NCI-H446 (cell line): ENCODE results near the gene PTPRN.

Experiments used
- DNase-seq, 2 experiments: peaks; one replicate each; lab custom pipeline; 2025; lab: John Stamatoyannopoulos, UW

The PTPRN gene

GRCh38 chr2:219308142-219309101 lies 779 bp downstream of the PTPRN start:
- DNase-seq = no peak

- no peak for DNase-seq
Measured at GRCh38 chr2:219306047-219306446, 3.2 kb downstream of the PTPRN start.

DNA sequence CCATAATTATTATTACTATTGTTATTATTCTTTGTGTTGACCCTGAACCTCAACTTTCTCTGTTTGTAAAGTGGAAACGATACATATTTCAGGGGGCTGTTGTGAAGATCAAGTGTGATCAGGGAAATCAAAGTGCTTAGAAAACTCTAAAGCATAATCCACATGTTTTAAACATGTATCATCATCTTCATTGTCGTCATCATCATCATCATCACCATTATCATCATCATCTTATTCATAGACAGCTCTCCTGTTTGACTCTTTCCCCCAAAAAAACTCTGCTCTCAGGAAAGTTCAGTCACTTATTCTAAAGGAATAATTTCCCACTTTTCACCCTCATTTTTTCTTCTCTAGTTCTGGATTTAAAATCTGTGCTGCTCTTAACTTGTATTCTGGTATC lies 5.0 kb downstream of the PTPRN start:
- no peak for DNase-seq

DNA sequence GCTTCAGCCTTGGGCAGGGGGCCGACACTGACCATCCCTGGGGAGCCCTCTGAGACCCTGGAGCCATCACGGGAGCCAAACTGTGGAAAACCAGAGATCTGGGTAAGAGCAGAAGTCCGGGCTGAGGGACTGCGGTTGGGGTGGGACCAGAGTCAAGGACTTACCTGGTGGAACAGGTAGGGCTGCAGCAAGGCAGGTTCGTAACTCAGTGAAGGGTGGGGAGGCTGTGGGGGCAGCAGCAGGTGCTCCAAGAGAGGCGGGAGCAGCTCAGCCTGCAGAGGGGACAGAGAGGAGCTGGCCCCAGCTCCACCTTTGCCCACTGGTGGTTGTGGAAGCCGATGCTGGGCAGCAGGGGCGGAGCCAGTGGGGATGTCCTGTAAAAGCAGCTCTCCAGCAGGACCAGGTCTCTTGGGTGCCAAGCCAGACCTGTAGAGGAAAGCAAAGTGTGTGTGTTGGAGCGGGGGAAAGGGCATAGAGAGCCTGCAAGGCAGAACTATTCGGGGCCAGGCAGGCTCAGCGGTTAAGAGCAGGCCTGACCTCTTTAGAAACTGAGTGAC lies 6.7 kb downstream of the PTPRN start:
- no peak for DNase-seq

DNA sequence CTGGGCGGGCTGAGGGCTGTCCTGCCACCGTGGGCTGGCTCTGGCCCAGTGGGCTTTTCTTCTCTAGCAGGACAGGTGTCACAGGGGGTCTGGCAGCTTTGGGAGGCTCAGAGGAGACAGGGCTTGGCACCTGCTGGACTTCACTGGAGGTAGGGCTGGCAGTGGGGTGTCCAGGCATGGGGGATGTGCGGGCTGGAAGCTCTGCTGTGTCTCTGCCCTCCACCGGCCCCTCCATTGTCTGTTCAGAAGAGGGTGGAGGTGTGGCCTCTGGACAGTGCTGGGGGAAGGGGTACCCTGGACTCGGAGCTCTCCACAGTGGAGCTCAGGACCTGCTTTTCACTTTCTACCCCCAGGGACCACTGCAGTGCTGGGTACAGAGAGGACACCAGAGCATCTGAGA lies 9.2 kb downstream of the PTPRN start:
- DNase-seq = no peak

DNA sequence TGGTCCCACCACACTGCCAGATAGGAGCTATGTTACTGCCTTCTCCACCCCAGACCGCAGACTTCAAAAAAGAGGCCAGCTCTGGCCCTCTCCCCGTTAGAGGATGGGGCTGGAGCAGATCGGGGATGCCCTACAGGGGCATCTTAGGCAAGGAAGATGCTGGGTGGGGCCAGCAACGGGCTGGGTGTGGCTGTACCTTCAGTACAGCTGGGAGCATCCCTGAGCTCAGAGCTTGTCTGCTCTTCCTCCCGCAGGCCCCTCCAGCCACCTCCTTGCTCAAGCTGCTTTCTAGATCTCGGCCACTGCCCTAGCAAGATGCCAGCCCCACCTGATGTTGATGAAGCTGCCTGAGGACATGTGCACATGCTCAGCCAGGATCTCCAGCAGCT lies 9.8 kb downstream of the PTPRN start:
- DNase-seq = no peak

DNA sequence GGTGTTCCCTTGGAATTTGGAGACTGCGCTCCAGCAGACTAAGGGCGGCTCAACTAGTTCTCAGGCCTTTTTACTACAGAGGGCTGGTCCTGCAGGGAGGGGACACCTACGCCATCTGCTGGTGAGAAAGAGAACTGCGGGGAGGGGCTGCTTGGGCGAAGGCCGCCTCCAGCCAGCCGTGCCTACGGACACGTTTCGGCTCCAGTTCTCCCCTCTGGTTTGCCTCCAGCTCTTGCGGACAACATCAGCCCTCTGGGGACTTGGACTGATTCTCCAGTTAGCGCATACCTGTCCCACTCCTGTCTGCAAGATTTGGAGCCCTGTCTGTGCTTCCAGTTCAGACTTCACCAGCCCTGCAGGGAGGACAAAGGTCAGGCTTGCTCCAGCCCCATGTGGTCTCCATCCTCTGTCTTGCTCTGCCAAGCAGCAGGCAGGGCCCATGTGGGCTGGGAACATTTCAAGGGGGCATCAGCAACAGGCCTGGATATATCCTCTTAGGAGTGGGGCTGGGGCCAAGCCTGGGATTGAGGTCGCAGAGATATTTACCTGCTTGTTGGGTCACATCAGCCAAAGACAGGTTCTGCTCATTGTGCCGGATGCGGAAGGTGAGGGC lies 10.3 kb downstream of the PTPRN start:
- DNase-seq = peak; percentile 35 to 71

GRCh38 chr2:219297766-219298456 lies 11.3 kb downstream of the PTPRN start:
- no peak for DNase-seq

DNA sequence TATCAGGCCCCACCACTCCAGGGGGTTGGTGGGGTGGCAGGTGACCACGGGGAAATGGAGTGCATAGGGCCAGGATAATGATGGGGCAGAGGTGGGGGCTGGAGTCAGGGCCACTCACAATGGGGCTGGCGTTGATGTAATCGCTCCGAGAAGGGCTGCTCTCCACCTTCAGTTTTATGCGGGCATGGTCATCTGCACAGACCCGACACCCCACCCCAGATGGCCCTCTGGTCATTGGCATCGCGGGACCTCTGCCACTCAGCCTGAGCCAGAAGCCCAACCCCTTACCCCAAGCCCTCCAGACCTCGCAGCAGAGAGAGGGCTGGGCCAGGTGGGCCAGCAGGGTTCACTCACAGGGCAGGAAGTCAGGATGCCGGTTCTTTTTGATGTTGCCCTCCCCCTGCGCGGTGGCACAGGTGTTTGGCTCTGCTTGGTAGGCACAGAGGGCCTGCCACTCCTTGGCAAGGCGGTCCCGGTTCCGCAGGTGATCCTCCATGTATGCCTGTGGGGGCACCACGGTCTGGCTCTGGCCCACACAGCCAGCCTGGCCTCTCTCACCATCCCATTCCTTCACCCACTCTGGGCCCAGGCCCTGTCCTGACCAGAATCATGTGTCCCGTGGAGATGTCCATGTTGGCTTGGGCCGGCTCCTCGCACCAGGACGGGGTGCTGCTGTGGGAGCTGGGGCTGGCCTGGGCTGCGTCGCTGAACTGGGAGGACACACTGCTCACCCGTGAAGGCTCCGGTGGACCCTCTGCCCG lies 12.4 kb downstream of the PTPRN start:
- DNase-seq = no peak

DNA sequence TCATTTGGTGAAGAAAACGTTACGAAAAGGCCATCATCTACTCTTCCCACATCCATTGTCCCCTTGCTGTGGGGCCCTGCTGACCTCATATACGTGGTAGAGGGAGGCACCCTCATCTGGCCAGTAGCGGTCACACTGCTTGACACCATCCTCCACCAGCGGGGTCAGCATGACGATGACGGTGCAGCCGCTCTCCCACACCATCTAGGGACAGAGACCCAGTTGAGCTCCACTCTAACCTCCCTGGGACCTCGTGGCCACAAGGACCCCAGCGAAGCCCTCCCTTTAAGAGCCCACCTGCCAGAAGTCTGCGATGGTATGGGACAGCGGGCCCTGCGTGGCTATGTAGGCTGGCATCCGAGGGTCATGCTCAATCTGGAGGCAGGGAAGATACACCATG lies 13.1 kb downstream of the PTPRN start:
- DNase-seq = no peak

GRCh38 chr2:219294356-219295351 lies 14.5 kb downstream of the PTPRN start:
- peak in 1 of 2 experiments; percentile 56 for DNase-seq

GRCh38 chr2:219293736-219294231 lies 15.4 kb downstream of the PTPRN start:
- no peak for DNase-seq

DNA sequence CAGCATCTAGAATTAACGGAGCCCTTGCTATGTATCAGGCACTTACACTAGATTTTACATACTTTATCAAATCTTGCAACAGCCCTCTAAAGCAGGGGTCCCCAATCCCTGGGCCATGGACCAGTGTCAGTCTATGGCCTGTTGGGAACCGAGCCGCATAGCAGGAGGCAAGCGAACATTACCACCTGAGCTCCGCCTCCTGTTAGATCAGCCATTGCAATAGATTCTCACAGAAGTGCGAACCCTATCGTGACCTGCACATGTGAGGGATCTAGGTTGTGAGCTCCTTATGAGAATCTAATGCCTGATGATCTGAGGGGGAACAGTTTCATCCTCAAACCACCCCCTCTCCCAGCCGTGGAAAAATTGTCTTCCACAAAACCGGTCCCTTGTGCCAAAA lies 16.6 kb downstream of the PTPRN start:
- DNase-seq = no peak

- DNase-seq = no peak
Measured at GRCh38 chr2:219291910-219292490, 17.2 kb downstream of the PTPRN start.

- no peak for DNase-seq
Measured at GRCh38 chr2:219291394-219291793, 17.8 kb downstream of the PTPRN start.

DNA sequence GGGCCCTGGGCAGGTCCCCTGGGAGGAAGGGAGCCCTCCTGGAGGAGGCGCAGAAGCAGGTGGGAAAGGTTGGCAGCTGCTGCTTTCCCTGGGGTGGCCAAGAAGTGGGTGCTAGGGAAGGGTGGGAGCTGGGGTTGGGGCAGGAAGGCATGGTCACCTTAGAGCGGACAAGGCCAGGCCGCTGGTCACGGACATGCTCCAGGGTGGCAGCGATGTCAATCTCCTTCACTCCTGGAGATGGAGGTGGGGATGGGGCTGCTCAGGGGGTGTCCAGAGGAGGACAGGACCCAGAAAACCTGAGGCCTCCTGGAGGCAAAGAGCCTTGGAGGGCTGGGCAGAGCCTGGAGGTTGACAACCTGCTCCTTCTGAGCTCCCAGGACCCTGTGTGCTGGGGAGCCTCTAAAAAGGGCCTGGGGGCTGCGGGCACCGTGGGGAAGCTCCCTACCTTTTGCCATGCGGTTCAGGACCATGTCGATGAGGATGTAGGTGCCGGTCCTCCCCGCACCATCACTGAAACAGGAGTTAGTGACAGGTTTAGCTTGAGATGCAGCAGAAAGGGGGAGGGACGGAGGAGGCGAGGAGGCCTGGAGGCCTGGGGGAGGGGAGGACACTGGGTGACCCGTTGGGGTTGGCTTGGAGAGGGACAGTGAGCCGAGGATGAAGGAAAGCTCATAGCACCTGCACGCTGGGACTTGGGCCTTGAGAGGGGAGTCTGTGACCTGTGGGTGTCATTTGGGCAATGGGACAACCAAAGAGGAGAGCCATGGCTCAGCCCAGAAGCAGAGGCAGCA lies 18.6 kb downstream of the PTPRN start:
- no peak for DNase-seq

- DNase-seq = peak; percentile 37 to 80
Measured at GRCh38 chr2:219289537-219290361, 19.5 kb downstream of the PTPRN start.

DNA sequence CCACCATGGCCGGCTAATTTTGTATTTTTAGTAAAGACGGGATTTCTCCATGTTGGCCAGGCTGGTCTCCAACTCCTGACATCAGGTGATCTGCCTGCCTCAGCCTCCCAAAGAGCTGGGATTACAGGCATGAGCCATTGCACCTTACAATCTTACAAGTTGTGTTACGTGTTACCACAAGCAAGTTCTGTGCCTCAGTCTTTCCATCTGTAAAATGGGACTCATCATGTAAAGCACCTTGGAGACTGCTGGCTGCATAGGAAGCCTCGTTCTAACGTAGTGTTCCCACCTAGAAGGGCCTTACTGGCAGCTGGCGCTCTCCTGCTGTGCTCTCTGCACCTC lies 20.0 kb downstream of the PTPRN start:
- DNase-seq = no peak
